Stimulated activated CD4-positive, alpha-beta T cell treated with anti-CD3 and anti-CD28 coated beads, Interleukin-1b, Interleukin-23, amount 100 ng/mL, for 24 hours (primary cell): Measurements from ENCODE around the gene RNF19B.

ENCODE experiments used
- DNase-seq, 4 experiments: peaks; one replicate each; pipeline ENCODE4 v3.0.0-alpha.2; 2020; ENCODE audit warnings: low read depth in 4 of 4, low spot score in 1 of 4

RNF19B gene

GRCh38 chr1:32889731-32890278 is 74.8 kb downstream of the RNF19B start:
- no peak for DNase-seq

- no peak for DNase-seq
Observed at GRCh38 chr1:32888677-32889420, 75.8 kb downstream of the RNF19B start.

- DNase-seq, result no peak
Observed at GRCh38 chr1:32888134-32888533, 76.5 kb downstream of the RNF19B start.

- no peak for DNase-seq
Observed at GRCh38 chr1:32887623-32888022, 77.0 kb downstream of the RNF19B start.

- DNase-seq, result no peak
Observed at GRCh38 chr1:32886828-32887414, 77.7 kb downstream of the RNF19B start.
